Activated T-cell treated with anti-CD3 and anti-CD28 coated beads for 24 hours (primary cell): Measurements from ENCODE around the gene AFAP1L1.
"Not testable (repeated sequence)": the region's sequence is repeated elsewhere in the genome, so short reads cannot be mapped to it uniquely, and the experiment has no call there.

Source experiments
- DNase-seq: peaks from one replicate; pipeline ENCODE4 v3.0.0-alpha.2; 2020; ENCODE audit warnings: low read depth

Gene AFAP1L1

GRCh38 chr5:149374801-149375200 is 103.1 kb downstream of the AFAP1L1 start:
- DNase-seq: no peak

GRCh38 chr5:149375434-149375833 is 103.8 kb downstream of the AFAP1L1 start:
- no peak for DNase-seq

DNA sequence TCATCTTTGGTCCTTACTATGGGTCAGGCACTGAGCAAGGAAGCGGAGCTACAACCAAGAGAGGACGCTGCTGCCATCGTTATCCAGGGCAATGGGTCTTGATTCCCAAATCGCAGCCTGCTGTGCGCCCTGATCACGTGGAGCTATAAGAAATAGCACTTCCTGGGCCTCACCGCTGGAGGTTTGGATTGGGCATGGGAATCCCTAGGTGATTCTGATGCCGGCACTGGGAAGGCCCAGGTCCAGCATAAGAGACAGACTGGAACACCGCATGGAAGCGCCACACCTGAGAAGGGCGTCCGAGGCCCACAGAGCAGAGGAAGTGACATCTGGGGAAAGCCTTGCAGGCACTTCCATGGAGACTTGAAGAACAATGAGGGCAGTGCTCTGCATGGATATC is 104.4 kb downstream of the AFAP1L1 start:
- no peak for DNase-seq

DNA sequence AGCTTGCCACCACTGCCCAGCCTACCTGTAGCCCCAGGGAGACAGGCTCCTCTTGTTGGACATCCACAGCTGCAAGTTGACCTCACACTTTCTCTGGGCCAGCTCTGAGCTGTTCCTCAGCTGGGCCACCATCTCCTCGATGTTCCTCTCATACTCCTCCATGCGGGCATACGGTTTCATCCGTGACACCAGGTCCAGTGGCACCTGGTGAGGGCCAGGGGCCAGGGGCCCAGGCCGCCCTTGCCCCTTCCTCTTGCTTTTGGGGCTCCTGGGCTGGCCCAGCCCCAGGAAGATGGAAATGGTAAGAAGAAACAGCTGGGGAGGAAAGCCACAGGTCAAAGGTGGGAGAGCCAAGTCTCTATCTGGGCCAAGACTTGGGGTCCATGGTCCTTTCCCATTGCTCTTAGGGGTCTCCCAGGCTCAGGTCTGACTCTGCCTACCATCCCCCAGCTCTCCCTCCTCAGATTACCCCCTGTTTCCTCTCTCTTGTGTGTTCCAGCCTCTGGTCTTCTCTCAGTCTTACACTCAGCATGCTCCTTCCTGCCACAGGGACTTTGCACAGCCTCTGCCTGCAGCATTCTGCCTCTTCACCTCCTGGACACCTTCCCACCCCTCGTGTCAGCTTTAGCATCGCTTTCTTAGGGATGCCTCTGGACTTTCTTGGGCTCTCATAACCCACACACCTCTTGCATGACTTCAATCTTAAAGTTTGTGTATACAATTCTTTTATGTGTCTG is 105.2 kb downstream of the AFAP1L1 start:
- DNase-seq: no peak

DNA sequence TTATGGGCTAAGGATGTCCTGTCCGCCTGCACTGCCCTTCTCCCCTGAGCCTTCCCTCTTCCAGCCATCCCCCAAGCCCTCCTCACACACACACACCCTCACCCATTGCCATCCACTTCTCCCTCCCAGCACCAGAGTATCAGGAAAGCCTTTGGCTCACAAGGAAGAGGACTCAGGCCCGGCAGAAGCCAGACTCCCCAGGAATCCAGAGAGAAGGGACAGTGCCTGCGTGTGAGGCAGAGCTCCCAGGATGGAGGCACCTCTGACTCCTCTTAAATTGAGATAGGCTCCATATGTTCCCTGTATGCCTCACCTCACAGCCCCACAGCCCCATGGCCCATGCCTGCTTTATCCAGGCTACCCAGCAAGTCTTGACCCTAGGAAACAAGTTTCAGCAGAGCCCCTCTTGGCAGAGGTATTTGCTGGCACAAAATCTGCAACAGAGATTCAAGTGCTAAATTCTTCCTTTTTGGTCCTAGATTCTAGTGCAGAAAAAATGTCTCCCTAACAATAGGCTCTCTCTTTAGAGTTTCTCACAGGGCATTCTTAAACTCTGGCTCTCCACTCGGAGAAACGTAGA is 106.7 kb downstream of the AFAP1L1 start:
- DNase-seq: no peak

- no peak for DNase-seq
These were observed 107.6 kb downstream of the AFAP1L1 start, which contains the start of gene IL17B for GRCh38 chr5:149379177-149379761. Gene IL17B (minus strand): TSS chr5:149379292. CDS start chr5:149379225, 67 bp downstream.

DNA sequence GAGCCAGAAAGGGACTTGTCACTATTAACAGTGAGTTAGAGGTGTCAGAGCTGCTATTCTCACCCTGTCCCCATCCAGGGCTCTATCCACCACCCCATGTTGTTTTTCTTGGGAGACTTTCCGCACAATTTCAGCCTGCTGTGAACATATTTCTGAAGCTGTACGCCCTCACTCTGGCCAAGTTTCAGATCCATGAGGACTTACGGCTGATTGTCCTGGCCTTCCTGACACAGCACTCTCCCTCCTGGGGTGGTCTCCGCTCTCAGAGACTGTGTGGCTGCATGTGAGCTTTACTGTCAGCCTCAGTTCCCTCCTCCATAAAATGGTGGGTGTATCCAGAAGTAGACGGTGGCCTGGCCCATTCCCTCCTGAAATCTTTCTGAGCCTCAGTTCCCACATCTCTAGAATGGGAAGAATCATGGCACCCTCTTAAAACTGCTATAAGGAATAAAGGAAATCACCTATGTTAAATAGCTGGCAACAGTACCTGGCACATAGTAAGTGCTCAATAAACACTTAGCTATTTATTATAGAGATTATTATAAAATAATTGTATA is 108.2 kb downstream of the AFAP1L1 start:
- no peak for DNase-seq

GRCh38 chr5:149380466-149381121 is 108.9 kb downstream of the AFAP1L1 start:
- DNase-seq: no peak

DNA sequence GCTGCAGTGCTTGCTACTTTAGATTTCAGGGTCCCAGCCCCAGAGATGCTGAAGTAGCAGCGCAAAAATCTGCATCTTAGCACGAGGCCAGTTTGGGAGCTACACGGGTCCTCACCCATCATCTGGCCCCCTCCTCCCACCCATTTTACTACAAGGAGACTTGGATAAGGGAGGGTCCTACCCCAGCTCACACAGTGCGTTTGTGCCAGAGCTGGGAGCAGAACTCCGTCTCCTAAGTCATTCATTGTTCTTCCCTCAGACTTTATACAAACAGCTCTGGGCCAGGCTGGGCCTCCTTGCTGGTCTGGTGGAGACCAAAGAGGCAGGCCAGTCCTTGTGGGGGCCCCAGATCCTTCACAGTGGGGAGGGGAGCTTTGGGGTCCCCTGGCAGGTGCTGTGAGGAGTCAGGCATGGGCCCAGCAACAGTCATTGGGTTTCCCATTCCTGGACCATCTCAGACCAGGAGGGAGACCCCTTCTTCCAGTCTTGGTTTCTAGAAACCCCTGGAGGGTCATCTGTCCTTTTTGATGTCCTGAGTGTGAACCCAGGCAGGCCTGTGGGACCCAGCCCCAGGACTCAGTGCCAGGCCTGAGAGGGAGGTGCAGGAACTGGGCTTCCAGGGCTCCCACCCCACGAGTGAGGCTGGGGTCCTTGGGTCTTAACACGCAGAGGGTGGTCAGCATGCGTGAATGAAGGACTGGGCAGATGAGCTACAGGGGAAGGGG is 109.8 kb downstream of the AFAP1L1 start:
- no peak for DNase-seq

DNA sequence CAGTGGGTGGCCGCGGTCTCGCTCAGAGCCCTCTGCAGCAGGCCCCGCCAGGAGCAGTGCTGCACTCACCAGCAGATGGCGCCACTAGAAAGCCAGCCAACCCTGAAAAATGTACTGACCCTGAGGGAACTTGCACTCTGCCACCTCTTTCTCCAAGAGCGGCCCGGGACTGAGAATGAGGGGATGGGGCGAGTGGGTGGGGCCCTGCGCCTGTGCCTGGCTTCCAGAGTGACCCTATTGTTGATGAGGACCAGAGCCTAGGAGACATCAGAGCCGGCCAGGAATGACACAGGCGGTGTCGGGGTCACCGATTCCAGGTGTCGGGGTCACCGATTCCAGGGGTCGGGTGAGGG is 110.3 kb downstream of the AFAP1L1 start:
- DNase-seq: peak; percentile 64

DNA sequence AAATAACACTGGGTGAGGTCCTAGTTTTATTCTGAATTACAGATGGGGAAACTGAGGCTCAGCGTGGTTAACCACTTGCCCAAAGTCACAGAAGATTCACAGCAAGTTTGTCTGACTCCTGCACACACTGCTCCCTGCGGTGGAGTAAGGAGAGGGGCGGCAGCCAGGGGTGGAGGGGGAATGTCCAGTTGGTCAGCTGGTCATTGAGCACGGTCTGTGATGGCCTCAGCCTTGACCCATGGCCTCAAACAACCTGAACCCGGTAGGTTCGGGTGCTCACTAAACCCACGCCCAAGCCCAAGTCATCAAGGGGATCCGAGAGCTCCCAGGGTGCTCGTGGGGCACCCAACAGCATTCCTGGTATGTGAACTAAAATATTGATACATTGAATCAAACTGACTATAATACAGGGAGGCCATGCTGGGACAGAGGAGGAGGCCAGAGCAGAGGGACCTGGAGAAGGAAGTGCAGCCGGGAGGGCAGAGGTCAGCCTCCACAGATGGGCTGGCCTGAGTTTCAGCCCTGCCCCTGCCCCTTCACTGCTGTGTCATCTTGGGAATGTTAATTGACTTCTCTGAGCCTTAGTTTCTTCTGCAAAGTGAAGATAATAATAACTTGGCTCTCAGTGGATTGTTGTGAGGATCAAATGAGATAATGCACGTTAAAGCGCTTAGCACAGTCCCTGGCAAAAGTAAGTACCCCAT is 111.0 kb downstream of the AFAP1L1 start:
- DNase-seq: no peak

DNA sequence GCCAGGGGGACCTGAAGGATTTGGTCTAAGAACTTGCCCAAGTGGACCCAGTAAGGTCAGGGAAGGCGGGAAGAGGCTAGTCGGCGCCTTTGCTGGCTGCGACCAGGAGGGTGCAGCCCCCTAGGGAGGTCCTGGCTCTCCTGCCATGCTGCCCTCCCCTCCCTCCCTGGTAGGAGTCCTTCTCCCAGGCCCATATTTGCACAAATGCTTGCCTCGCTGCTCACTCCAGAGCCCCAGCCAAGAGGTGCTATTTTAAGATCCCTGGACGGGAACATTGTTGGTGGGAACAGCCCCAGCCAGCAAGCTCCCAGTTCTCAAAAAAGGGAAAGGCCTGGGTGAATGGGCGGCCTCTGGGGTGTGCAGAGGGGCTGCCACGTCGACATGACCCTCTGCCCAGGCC is 111.7 kb downstream of the AFAP1L1 start:
- DNase-seq: no peak

- no peak for DNase-seq
These were observed 114.5 kb downstream of the AFAP1L1 start for GRCh38 chr5:149386166-149386565.

- no peak for DNase-seq
These were observed 115.5 kb downstream of the AFAP1L1 start for GRCh38 chr5:149387081-149387631.

- no peak for DNase-seq
These were observed 116.3 kb downstream of the AFAP1L1 start for GRCh38 chr5:149387982-149388381.

DNA sequence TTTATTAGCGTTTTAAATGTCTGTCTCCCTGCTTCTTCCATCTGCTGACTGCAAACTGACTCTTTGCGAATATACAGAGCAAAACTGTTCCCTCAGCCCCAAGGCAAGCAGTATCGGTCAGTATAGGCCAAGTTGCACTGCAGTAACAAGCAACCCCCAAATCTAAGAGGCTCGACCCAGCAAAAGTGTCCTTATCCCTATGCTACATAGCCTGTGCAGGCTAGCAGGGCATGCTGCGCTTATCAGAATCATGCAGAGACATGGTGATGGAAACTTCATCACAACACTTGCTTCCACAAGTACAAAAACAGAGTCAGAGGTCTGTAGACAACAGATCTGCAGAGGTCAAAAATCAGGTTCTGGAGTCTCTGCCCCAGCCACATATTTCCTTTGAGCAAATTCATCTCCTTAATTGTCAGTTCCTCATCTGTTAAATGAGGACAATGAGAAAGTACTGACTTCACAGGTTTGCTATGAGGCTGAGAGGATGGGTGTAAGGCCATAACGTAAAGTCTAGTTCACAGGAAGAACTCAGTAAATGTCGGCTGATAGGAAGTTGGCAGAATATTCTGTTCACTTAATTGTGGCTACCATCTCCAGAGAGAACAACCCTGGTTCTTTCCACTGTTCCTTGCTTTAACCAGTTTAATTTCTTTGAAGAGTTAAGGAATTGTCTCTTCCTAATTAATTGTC is 117.0 kb downstream of the AFAP1L1 start:
- no peak for DNase-seq

GRCh38 chr5:149389552-149390495 is 118.2 kb downstream of the AFAP1L1 start:
- DNase-seq: no peak

GRCh38 chr5:149391076-149391475 is 119.4 kb downstream of the AFAP1L1 start:
- DNase-seq: not testable (repeated sequence)
